IMR-90 (cell line): ENCODE results near the gene SCARF1. TPM values are rescaled to one million over a fixed set of nuclear protein-coding genes. Genes with fewer than 3 reads are reported as not detected.
A peak's percentile ranks its signal among the peaks of the same experiment; 100 is the strongest.

Source experiments
- ELK1 ChIP-seq: fragments of 150-350 bp; IDR thresholded peaks from 2 replicates; pipeline ENCODE4 v1.6.1; 2016; ENCODE audit warnings: low read depth, mild to moderate bottlenecking, low read length, moderate library complexity, borderline replicate concordance
- NFE2L2 ChIP-seq: fragments of 150-350 bp; IDR thresholded peaks from 2 replicates; pipeline ENCODE4 v1.6.1; 2016; ENCODE audit warnings: low read depth, mild to moderate bottlenecking, low read length
- polyA plus RNA-seq, 3 experiments: library from polyadenylated mRNA; depleted of rRNA; stranded (reverse); fragments of >200 nt; gene quantifications; 2 replicates each; pipeline ENCODE4 v1.2.3, GENCODE V29; 2012; ENCODE audit warnings: low replicate concordance in 1 of 3
- total RNA-seq: library from RNA; depleted of rRNA; stranded (reverse); fragments of >200 nt; gene quantifications from 2 replicates; pipeline ENCODE4 v1.2.3, GENCODE V29; 2012

The SCARF1 gene
- total and polyA plus RNA-seq, 2 of the 4 experiments (the other 2 are of a cell fraction) = 0.18 to 0.43 TPM

GRCh38 chr17:1590029-1590746 is 55.3 kb downstream of the SCARF1 start (continued):
- no peak for TF ChIP-seq ELK1
- peak; percentile 67; the same call in 1 of the 2 replicates for TF ChIP-seq NFE2L2
